Suppressor macrophage (primary cell): ENCODE data around the gene CGB7.

ENCODE experiments used
- DNase-seq, 4 experiments: peaks; one replicate each; pipeline ENCODE4 v3.0.0-alpha.2; 2020 to 2022

Gene CGB7

DNA sequence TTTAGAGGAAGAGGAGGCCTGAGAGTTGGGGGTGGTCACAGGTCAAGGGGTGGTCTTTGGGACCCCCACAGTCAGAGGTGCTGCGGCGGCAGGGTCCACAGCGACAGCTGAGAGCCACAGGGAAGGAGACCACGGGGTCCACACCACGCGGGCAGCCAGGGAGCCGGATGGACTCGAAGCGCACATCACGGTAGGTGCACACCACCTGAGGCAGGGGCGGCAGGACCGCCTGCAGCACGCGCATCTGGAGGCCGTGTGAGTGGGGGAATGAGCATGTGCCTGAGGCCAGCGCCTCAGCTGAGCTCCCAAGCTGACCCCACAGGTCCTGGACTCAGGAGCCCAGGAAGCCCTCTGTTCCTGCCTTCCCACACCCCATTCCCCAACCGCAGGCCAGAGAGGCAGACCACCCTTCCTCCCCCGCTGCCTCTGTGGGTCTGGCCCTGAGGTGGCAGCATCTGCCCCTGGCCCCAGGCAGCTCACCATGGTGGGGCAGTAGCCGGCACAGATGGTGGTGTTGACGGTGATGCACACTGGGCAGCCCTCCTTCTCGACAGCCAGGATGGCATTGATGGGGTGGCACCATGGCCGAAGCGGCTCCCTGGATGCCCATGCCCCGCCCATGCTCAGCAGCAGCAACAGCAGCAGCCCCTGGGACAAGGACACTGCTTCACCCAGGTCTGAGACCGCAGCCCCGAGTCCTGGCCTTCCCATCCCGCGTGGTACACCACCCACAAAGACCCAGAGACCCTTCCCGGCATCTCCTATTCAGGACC, 41.3 kb downstream of the CGB7 start:
- no peak for DNase-seq

DNA sequence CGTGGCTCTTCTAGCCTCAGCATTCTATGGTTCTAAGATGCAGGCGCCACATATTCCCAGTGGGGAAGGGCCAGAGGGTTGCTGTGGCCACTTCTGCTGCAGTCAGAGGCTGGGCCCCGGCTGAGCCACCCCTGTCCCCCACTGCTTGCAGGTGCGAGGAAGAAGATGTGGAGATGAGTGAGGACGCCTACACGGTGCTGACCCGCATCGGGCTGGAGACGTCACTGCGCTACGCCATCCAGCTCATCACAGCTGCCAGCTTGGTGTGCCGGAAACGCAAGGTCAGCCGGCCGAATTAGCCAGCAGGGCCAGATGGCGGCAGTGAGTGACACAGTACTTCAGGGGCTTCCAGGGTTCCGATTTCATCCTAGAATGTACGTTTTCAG, 42.7 kb downstream of the CGB7 start:
- no peak for DNase-seq

DNA sequence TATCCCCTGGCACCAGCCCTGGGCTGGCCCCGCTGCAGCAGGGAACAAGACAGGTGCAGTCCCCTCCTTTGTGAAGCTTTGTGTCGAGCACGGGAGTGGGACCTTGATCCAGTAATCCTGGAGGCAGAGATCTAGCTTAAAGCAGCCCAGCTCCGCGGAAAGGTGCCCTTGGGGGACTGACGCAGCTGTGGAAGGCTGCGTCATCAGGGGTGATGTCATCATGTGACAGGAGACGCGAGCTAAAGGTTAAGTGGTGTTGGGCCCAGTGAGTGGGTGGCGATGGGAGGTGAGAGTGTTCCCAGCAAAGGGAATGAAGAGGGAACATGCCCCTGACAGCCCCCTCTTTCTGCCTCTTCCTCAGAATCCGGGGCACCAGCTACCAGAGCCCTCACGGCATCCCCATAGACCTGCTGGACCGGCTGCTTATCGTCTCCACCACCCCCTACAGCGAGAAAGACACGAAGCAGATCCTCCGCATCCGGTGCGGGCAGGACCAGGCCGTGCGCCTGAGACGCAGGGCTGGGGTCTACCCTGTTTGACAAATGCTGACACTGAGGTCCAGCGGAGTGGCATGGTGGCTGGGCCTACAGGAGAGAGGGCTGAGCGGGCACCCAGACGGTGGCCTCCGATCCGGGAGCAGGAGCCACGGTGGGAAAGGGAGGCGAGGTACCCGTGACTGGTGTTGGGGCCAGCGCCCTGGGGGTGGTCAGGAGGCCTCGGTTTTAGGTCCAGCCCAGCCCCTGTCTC, 43.3 kb downstream of the CGB7 start:
- DNase-seq: no peak

DNA sequence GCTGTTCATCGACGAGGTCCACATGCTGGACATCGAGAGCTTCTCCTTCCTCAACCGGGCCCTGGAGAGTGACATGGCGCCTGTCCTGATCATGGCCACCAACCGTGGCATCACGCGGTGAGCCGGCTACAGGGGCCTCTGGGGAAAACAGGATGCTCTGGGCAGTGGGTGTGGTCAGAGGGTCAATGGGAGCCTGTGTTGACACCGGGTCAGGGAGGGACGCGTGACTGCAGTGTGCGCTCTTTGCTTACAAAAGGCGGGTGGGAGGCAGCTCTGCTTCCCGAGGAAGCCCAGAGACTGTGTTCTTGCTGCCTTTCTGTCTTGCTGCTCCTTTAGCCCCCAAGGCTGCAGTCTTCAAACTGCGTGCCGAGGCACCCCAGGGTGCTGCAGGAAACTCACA, 46.4 kb downstream of the CGB7 start:
- no peak for DNase-seq

DNA sequence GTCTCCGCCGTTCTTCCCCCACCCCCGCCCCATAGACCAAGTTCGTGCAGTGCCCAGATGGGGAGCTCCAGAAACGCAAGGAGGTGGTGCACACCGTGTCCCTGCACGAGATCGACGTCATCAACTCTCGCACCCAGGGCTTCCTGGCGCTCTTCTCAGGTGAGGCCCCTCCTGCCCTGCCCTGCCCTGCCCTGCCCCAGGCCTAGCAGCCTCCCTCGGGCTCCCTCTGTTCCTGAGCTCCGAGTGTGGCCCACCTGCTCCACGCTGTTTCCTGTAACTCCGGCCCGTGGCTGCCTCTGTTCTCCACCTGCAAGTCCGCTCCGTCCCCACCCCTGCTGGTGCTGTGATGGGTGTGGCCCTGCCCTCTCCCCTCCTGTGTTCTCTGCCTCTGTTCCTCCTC, 47.1 kb downstream of the CGB7 start:
- no peak for DNase-seq

DNA sequence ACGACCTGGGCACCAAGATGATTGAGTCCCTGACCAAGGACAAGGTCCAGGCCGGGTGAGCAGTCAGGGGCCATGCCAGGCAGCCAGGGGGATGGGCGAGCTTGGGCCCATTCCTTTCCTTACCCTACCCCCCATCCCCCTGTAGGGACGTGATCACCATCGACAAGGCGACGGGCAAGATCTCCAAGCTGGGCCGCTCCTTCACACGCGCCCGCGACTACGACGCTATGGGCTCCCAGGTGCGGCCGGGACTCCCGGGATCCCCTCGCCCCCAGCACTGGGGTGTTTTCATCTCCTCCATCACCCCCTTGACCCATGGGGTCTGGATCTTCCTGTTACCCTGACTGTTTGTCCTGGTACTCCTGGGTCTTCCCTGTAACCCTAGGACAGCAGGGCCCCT, 47.7 kb downstream of the CGB7 start:
- no peak for DNase-seq

DNA sequence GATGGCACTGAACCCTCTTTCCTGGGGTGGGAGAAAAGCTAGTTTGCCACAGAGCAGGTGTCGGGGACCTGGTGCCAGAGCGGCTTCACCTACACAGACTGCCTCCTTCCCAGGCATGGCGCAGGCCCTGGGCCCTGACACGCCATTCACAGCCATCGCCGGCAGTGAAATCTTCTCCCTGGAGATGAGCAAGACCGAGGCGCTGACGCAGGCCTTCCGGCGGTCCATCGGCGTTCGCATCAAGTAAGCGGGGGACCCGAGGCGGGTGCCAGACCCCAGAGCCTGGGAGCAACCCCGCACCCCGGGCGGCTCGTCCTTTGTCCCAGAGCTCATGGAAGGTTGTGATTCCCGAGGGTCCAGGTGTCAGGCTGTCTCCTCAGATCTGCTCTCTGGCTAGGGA, 50.6 kb downstream of the CGB7 start:
- DNase-seq: no peak

DNA sequence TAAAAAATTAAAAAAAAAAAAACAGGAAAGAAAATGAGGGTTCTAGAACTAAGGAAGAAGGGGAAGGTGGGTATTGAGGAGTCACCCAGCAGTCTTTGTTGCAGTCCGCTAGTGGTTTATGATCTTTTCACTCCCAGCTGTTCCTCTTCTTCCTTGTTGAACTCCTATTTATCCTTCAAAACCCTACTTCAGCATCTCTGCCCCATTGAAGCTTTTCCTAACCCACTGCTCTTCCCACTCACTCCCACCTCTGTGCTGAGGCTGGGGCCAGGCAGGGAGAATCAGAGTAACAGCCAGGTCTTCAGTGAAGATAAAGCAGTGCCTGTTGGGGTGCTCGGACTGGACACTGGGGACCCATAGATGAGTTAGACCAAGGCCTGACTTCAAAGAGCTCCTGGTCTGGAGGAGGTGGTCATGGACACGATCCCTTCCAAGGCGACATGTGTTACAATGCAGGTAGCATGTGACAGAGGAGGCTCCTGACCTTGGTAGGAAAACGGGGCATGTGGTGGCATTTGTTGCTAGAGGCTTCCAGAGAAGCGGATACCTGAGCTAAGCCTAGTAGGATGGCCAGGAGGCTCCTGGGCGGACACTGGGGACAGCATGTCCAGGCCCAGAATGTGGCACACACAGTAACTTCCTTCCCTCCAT, 52.5 kb downstream of the CGB7 start:
- DNase-seq: no peak
